ENCODE measurements around the gene POM121C.
"Not testable (repeated sequence)": the region's sequence is repeated elsewhere in the genome, so short reads cannot be mapped to it uniquely, and the experiment has no call there.

- TF ChIP-seq CTCF (IDR thresholded peaks at IDR 0.05 in 8 of 11, conservative IDR thresholded peaks at IDR 0.05 in 3 of 11); POLR2A (IDR thresholded peaks at IDR 0.05); POLR2AphosphoS5 (IDR thresholded peaks at IDR 0.05): not testable (repeated sequence)
These were observed 81.4 kb downstream of the POM121C start for GRCh38 chr7:75404663-75405062.
